Right ventricle myocardium superior (tissue), 1 donor: ENCODE data around the gene PGAM5. TPM values are rescaled to one million over a fixed set of nuclear protein-coding genes. Genes with fewer than 3 reads are reported as not detected.

Experiments
- ATAC-seq: fragments of 200-7000 bp; cut with Tn5 transposase; one replicate; pipeline ENCODE4 v1.9.1; 2020; ENCODE audit warnings: mild to moderate bottlenecking; ENCODE audit not compliant: poor library complexity
- DNase-seq: peaks from one replicate; pipeline ENCODE4 v3.0.0-alpha.2; 2020
- intact Hi-C: fragments of 100-400 bp; cut with DNase I; formaldehyde crosslinking; loops from one replicate; pipeline ENCODE4 v1.11.2; 2022
- total RNA-seq: library from RNA; stranded (reverse); fragmentation: NEBNext Ultra II Directional; extraction: Animal tissue kit (Norgen Biotek cat#: 25700); gene quantifications from one replicate; pipeline ENCODE4 v1.2.1, GENCODE V29; 2021
- donor health status: DM: no; HTN: yes; CAD: no; lungs with severe emphysema.

The PGAM5 gene
- total RNA-seq, 1 donor from 2014 or later, result 32.6 TPM

- intact Hi-C loops, result no loop called here
- peak; percentile 83 for DNase-seq
- peak; percentile 40 for ATAC-seq
Observed at GRCh38 chr12:132766380-132767085, 55.9 kb downstream of the PGAM5 start.

GRCh38 chr12:132771126-132771838 is 60.6 kb downstream of the PGAM5 start:
- DNase-seq (no peak), ATAC-seq (no peak)
- intact Hi-C loops, result no loop called here

Other genes starting within 250 kb of the PGAM5 start
- 58.6 TPM for gene FBRSL1, start 220.7 kb upstream of the PGAM5 start, total RNA-seq
- not detected for gene LRCOL1, start 100.3 kb upstream of the PGAM5 start, total RNA-seq
- gene P2RX2, start 92.1 kb upstream of the PGAM5 start, total RNA-seq, result not detected
- 10.3 TPM for gene POLE, start 23.5 kb upstream of the PGAM5 start, total RNA-seq
- gene PXMP2, start 23.3 kb upstream of the PGAM5 start, total RNA-seq, result 54.9 TPM
- 25.6 TPM for gene ANKLE2, start 51.0 kb downstream of the PGAM5 start, total RNA-seq
- gene GOLGA3, start 118.0 kb downstream of the PGAM5 start, total RNA-seq, result 24.8 TPM
- 10.5 TPM for gene CHFR, start 176.8 kb downstream of the PGAM5 start, total RNA-seq
- 11.1 TPM for gene ZNF605, start 245.5 kb downstream of the PGAM5 start, total RNA-seq